IPS-NIHi11 (cell line): Measurements from ENCODE around the gene WDR11.

Source experiments
- DNase-seq: peaks from one replicate; pipeline ENCODE4 v3.0.0; 2012; ENCODE audit warnings: mixed read lengths, low spot score

The WDR11 gene

GRCh38 chr10:120850911-120851865 is at the start of gene WDR11:
Gene WDR11, plus strand, starts transcription at chr10:120851362. Its CDS starts 59 bp downstream, at chr10:120851421.
- peak; percentile 90 for DNase-seq

GRCh38 chr10:120802935-120803334 is 48.2 kb upstream of the WDR11 start:
- no peak for DNase-seq

GRCh38 chr10:120803972-120804371 is 47.2 kb upstream of the WDR11 start:
- DNase-seq, result no peak

GRCh38 chr10:120805014-120805812 is 45.9 kb upstream of the WDR11 start:
- no peak for DNase-seq

GRCh38 chr10:120806081-120806480 is 45.1 kb upstream of the WDR11 start:
- DNase-seq, result no peak

- no peak for DNase-seq
Observed at GRCh38 chr10:120810298-120810697, 40.9 kb upstream of the WDR11 start.

- no peak for DNase-seq
Observed at GRCh38 chr10:120813085-120813484, 38.1 kb upstream of the WDR11 start.

GRCh38 chr10:120818301-120818700 is 32.9 kb upstream of the WDR11 start:
- DNase-seq, result peak; percentile 46

- DNase-seq, result no peak
Observed at GRCh38 chr10:120819366-120819765, 31.8 kb upstream of the WDR11 start.

GRCh38 chr10:120823266-120823665 is 27.9 kb upstream of the WDR11 start:
- no peak for DNase-seq

- peak; percentile 73 for DNase-seq
Observed at GRCh38 chr10:120824881-120825309, 26.3 kb upstream of the WDR11 start.

GRCh38 chr10:120825878-120826769 is 25.0 kb upstream of the WDR11 start:
- DNase-seq, result no peak

GRCh38 chr10:120827251-120827875 is 23.8 kb upstream of the WDR11 start:
- no peak for DNase-seq

- DNase-seq, result no peak
Observed at GRCh38 chr10:120828763-120829319, 22.3 kb upstream of the WDR11 start.

GRCh38 chr10:120832106-120832505 is 19.1 kb upstream of the WDR11 start:
- no peak for DNase-seq

GRCh38 chr10:120833222-120833928 is 17.8 kb upstream of the WDR11 start:
- DNase-seq, result no peak

GRCh38 chr10:120835603-120836002 is 15.6 kb upstream of the WDR11 start:
- no peak for DNase-seq

GRCh38 chr10:120838941-120839340 is 12.2 kb upstream of the WDR11 start:
- DNase-seq, result no peak

- DNase-seq, result no peak
Observed at GRCh38 chr10:120841522-120842189, 9.5 kb upstream of the WDR11 start.

- DNase-seq, result no peak
Observed at GRCh38 chr10:120854388-120854787, 3.2 kb downstream of the WDR11 start.
